H9 (cell line): ENCODE results near the gene LY6G5C. TPM values are rescaled to one million over a fixed set of nuclear protein-coding genes. Genes with fewer than 3 reads are reported as not detected.

ENCODE experiments used
- DNase-seq: peaks from one replicate; pipeline ENCODE4 v3.0.0-alpha.2; 2017
- H2AFZ ChIP-seq: one replicate; pipeline ENCODE4 v1.6.1; 2013; ENCODE audit warnings: mild to moderate bottlenecking, low read length, control low read depth, moderate library complexity
- H2AK5ac ChIP-seq: 2 replicates; pipeline ENCODE4 v1.6.1; 2013; ENCODE audit warnings: low read length, control low read depth, mixed read lengths; ENCODE audit not compliant: insufficient read length
- H2BK120ac ChIP-seq: one replicate; pipeline ENCODE4 v1.6.1; 2013; ENCODE audit warnings: low read depth, mild to moderate bottlenecking, low read length, control low read depth, inconsistent platforms; ENCODE audit not compliant: poor library complexity, severe bottlenecking
- H2BK12ac ChIP-seq: 2 replicates; pipeline ENCODE4 v1.6.1; 2013; ENCODE audit warnings: low read length, control low read depth, mixed read lengths, low read depth; ENCODE audit not compliant: insufficient read length
- H2BK15ac ChIP-seq: 2 replicates; pipeline ENCODE4 v1.6.1; 2013; ENCODE audit warnings: low read depth, low read length, control low read depth
- H2BK20ac ChIP-seq: one replicate; pipeline ENCODE4 v1.6.1; 2013; ENCODE audit warnings: low read depth, mild to moderate bottlenecking, low read length, control low read depth, inconsistent platforms; ENCODE audit not compliant: poor library complexity, severe bottlenecking
- H2BK5ac ChIP-seq: 2 replicates; pipeline ENCODE4 v1.6.1; 2013; ENCODE audit warnings: low read length, control low read depth, mixed read lengths; ENCODE audit not compliant: insufficient read length
- H3K14ac ChIP-seq: 2 replicates; pipeline ENCODE4 v1.6.1; 2013; ENCODE audit warnings: low read length, control low read depth; ENCODE audit not compliant: insufficient read depth
- H3K18ac ChIP-seq: 2 replicates; pipeline ENCODE4 v1.6.1; 2013; ENCODE audit warnings: low read depth, mild to moderate bottlenecking, mixed read lengths, low read length, control low read depth; ENCODE audit not compliant: insufficient read length
- H3K23ac ChIP-seq: 2 replicates; pipeline ENCODE4 v1.6.1; 2013; ENCODE audit warnings: low read length, control low read depth, mixed read lengths, low read depth; ENCODE audit not compliant: insufficient read length
- H3K23me2 ChIP-seq: 2 replicates; pipeline ENCODE4 v1.6.1; 2013; ENCODE audit warnings: low read depth, mild to moderate bottlenecking, mixed read lengths, low read length, control low read depth; ENCODE audit not compliant: insufficient read length, poor library complexity, severe bottlenecking
- H3K27ac ChIP-seq: 2 replicates; pipeline ENCODE4 v1.5.1; 2013; ENCODE audit warnings: low read length, control low read depth, mixed read lengths, low read depth; ENCODE audit not compliant: insufficient read length
- H3K27me3 ChIP-seq: 2 replicates; pipeline ENCODE4 v1.6.1; 2013; ENCODE audit warnings: low read length, control low read depth, inconsistent platforms; ENCODE audit not compliant: insufficient read depth
- H3K4ac ChIP-seq: 2 replicates; pipeline ENCODE4 v1.6.1; 2013; ENCODE audit warnings: low read depth, mild to moderate bottlenecking, control low read depth, inconsistent platforms, low read length, moderate library complexity
- H3K4me1 ChIP-seq: 2 replicates; pipeline ENCODE4 v1.6.1; 2013; ENCODE audit warnings: low read length, control low read depth, inconsistent platforms; ENCODE audit not compliant: insufficient read depth
- H3K4me2 ChIP-seq: 2 replicates; pipeline ENCODE4 v1.6.1; 2013; ENCODE audit warnings: low read length, control low read depth, mixed read lengths; ENCODE audit not compliant: insufficient read length, insufficient read depth
- H3K56ac ChIP-seq: 2 replicates; pipeline ENCODE4 v1.6.1; 2013; ENCODE audit warnings: low read depth, mild to moderate bottlenecking, mixed read lengths, low read length, control low read depth; ENCODE audit not compliant: insufficient read length
- H3K79me1 ChIP-seq: 2 replicates; pipeline ENCODE4 v1.6.1; 2013; ENCODE audit warnings: low read depth, mild to moderate bottlenecking, moderate library complexity, low read length, control low read depth, inconsistent platforms; ENCODE audit not compliant: insufficient read depth, poor library complexity, severe bottlenecking
- H3K79me2 ChIP-seq: 2 replicates; pipeline ENCODE4 v1.6.1; 2013; ENCODE audit warnings: low read length, control low read depth, inconsistent platforms; ENCODE audit not compliant: insufficient read depth
- H3K9ac ChIP-seq: 2 replicates; pipeline ENCODE4 v1.6.1; 2013; ENCODE audit warnings: low read length, control low read depth, mixed read lengths; ENCODE audit not compliant: insufficient read length; ENCODE audit errors: extremely low read depth
- H3K9me3 ChIP-seq: one replicate; pipeline ENCODE4 v1.6.1; 2013; ENCODE audit warnings: low read depth, low read length, inconsistent platforms; ENCODE audit not compliant: control insufficient read depth
- H3T11ph ChIP-seq: one replicate; pipeline ENCODE4 v1.6.1; 2013; ENCODE audit warnings: mild to moderate bottlenecking, low read length, control low read depth, inconsistent platforms
- H4K20me1 ChIP-seq: one replicate; pipeline ENCODE4 v1.6.1; 2013; ENCODE audit not compliant: control insufficient read depth, insufficient read length, insufficient read depth
- H4K5ac ChIP-seq: 2 replicates; pipeline ENCODE4 v1.6.1; 2013; ENCODE audit warnings: low read depth, mild to moderate bottlenecking, mixed read lengths, low read length, control low read depth; ENCODE audit not compliant: insufficient read length
- H4K8ac ChIP-seq: replicated peaks from 2 replicates; pipeline ENCODE4 v1.6.1; 2013; ENCODE audit warnings: low read length, control low read depth, mixed read lengths, low read depth; ENCODE audit not compliant: insufficient read length
- H4K91ac ChIP-seq: 2 replicates; pipeline ENCODE4 v1.6.1; 2013; ENCODE audit warnings: low read depth, mild to moderate bottlenecking, moderate library complexity, mixed read lengths, low read length, control low read depth; ENCODE audit not compliant: insufficient read length
- H3K27ac Mint-ChIP-seq, 3 experiments: 2 replicates in 2 of 3; 3 replicates in 1 of 3; pipeline ENCODE4 v1.8.0; 2020 to 2021; ENCODE audit warnings: mixed read lengths in 3 of 3, mild to moderate bottlenecking in 1 of 3, moderate library complexity in 1 of 3
- H3K27me3 Mint-ChIP-seq: 2 replicates; pipeline ENCODE4 v1.8.0; 2021; ENCODE audit warnings: low read depth, mild to moderate bottlenecking, moderate library complexity, mixed read lengths
- H3K36me3 Mint-ChIP-seq, 3 experiments: 2 replicates in 2 of 3; 3 replicates in 1 of 3; pipeline ENCODE4 v1.8.0; 2020 to 2021; ENCODE audit warnings: low read depth in 3 of 3, mixed read lengths in 3 of 3; ENCODE audit not compliant: insufficient read depth in 1 of 3
- H3K4me1 Mint-ChIP-seq, 2 experiments: 2 replicates each; pipeline ENCODE4 v1.8.0; 2020; ENCODE audit warnings: mixed read lengths in 2 of 2
- H3K4me3 Mint-ChIP-seq, 2 experiments: 2 replicates in 1 of 2; 3 replicates in 1 of 2; pipeline ENCODE4 v1.8.0; 2020 to 2021; ENCODE audit warnings: mild to moderate bottlenecking in 2 of 2, mixed read lengths in 2 of 2, moderate library complexity in 1 of 2
- H3K9me3 Mint-ChIP-seq, 2 experiments: 2 replicates in 1 of 2; 3 replicates in 1 of 2; pipeline ENCODE4 v1.8.0; 2020; ENCODE audit warnings: mild to moderate bottlenecking in 2 of 2, mixed read lengths in 2 of 2, moderate library complexity in 1 of 2
- CTCF ChIP-seq: fragments of 200-600 bp; sonication (generic); conservative IDR thresholded peaks from 3 replicates; pipeline ENCODE4 v1.8.0; 2021; ENCODE audit warnings: antibody characterized with exemption, mild to moderate bottlenecking
- WGBS: extraction: QIAGEN DNeasy Blood & Tissue Kit; methylation state at CpG from one replicate; pipeline ENCODE4 v1.1.7; 2013; ENCODE audit warnings: missing lambda C conversion rate, low lambda C conversion rate, mixed read lengths; ENCODE audit not compliant: insufficient read length; ENCODE audit errors: extremely low coverage; 5-methylcytosine and 5-hydroxymethylcytosine counted together
- total RNA-seq: library from RNA; stranded (reverse); gene quantifications from 2 replicates; pipeline ENCODE4 v1.2.1, GENCODE V29; 2021

Gene LY6G5C
- total RNA-seq, 1 experiment from 2014 or later, result 2.2 TPM

DNA sequence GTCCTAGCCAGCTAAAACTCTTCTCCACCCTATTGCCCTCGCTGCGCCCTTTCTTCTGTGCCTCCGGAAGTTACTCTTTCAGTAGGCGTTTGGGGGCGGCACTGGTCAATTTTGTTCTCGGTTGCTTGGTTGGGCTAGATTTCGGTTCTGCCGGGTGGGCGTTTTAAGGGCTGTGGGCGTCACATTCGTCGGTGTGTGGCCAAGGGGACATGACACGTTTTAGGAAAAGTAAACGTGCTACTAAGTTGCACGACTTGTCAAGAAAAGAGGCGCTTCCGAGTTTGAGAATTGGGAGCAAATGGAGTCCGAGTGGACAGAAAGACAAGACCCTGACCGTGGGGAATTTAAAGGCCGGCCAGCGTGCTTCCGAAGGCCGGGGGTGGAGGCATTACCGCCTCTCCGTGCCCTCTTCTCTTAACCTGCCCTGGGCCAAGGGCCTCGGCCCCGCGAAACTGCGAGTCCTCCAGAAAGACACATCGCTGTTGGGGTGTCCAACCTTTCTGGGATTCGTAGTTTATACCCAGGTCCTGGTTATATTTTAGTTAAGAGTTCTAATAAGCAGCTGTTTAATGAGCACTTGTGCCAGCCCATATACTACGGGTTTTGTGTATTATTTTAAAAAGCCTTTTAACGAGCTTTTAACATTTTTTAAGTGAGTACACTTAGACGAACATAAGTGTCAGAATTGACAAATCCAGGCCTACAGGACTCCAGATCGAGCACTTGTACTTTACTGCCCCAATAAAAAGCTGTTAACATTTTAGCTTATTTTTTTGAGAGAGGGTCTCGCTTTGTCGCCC is 27.7 kb downstream of the LY6G5C start:
- Mint-ChIP-seq H3K4me1 (peaks cover 14 to 20% of the 10 kb centered on the region in 2 experiments), H3K4me3 (peak overlapping the region; percentile 83 to 95), H3K9me3 (no peaks in the 10 kb centered on the region), H3K36me3 (peaks cover 23 to 44% (median 42%) of the 10 kb centered on the region in 3 experiments), H3K27ac (peak overlapping the region; percentile 100), H3K27me3 (no peaks in the 10 kb centered on the region)
- WGBS, result no CpG with 5 or more reads among the region's 37 CpGs
- TF ChIP-seq CTCF, result no peak
- Histone ChIP-seq H4K8ac (no peak overlapping the region), H2AFZ (no peak overlapping the region), H3K4me2 (peak overlapping the region; percentile 66), H3K9me3 (no peaks in the 10 kb centered on the region), H3K27me3 (no peaks in the 10 kb centered on the region), H3K79me2 (peaks cover 9% of the 10 kb centered on the region; the same call in 1 of the 2 replicates), H2BK5ac (peak overlapping the region; percentile 53), H2AK5ac (no peak overlapping the region), H3T11ph (no peak overlapping the region), H3K9ac (peak overlapping the region; percentile 84), H3K4ac (no peak overlapping the region), H3K23me2 (peaks cover 11% of the 10 kb centered on the region), H3K27ac (peak overlapping the region; percentile 84), H3K18ac (peak overlapping the region; percentile 93), H3K56ac (no peak overlapping the region), H3K23ac (no peak overlapping the region), H2BK12ac (no peak overlapping the region), H2BK20ac (no peak overlapping the region), H3K79me1 (peaks cover 7% of the 10 kb centered on the region), H3K4me1 (no peaks in the 10 kb centered on the region), H2BK120ac (no peak overlapping the region), H4K5ac (peak overlapping the region; percentile 65), H3K14ac (peak overlapping the region; percentile 72; the same call in 1 of the 2 replicates), H4K91ac (no peak overlapping the region), H4K20me1 (no peaks in the 10 kb centered on the region), H2BK15ac (no peak overlapping the region)
- DNase-seq, result peak; percentile 93
